DMS114 treated with DMSO at 0.1 percent for 48 hours (cell line): ENCODE data around the gene KIF6.

Experiments used
- DNase-seq: peaks from one replicate; lab custom pipeline; 2025; ENCODE audit not compliant: unreplicated experiment; lab: John Stamatoyannopoulos, UW

The KIF6 gene

DNA sequence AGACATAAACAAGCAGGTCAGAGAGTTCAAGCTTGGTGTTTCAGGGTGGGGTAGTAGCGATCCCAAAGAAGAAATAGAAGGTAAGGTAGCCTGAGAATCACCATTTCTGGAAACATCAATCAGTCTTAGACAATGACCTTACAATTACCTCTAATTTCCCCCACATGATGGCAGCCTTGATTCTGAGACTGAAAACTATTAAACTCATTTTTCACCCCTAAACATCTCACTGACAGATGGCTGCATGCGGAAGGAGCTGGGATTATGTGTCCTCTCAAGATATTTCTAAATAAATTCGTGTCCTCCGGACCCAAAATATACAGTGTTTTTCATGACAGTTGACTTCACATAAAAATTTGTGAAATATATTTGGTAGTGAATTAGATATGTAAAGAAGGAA is 61.0 kb downstream of the KIF6 start:
- no peak for DNase-seq

- no peak for DNase-seq
Measured at GRCh38 chr6:39657355-39658135, 67.7 kb downstream of the KIF6 start.

DNA sequence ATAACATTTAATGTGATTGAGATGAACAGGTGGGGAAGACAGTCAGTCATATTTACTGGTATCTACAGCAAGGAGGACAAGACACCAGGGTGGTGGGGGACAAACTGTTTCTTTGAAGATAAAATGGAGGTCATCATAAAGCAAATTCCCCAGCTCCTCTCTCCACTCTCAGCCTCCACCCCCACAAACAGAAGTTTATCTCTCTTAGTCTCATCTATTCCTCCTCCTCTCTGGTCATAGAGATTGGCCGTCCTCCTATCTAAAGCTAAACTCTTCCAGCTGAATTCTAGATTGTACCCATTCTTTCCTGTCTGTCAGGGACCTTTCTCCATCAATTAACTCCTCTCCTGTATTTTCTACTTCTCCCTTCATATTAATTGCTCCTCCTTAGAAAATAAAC is 71.1 kb downstream of the KIF6 start:
- no peak for DNase-seq

DNA sequence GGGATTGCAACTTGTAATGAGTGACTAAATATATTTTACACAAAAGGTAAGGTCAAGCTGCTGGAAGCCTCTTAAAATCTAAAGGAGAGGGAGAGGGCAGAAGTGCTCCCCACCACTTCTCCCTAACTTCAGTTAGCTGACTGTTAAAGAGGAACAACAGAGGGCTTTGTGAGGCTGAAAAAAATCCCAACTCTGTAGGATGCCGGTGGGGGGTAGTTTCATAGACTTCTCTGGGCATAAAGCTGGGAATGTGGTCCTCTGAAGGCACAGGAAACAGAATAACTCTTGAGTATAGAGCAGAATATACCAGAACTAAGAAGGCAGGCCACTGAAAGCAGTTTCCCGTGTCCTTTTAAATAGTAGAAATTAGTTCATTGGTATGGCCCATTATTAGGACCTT is 71.6 kb downstream of the KIF6 start:
- DNase-seq = no peak

GRCh38 chr6:39649996-39650395 is 75.2 kb downstream of the KIF6 start:
- no peak for DNase-seq

GRCh38 chr6:39646751-39647420 is 78.3 kb downstream of the KIF6 start:
- no peak for DNase-seq

- DNase-seq = no peak
Measured at GRCh38 chr6:39642270-39642669, 82.9 kb downstream of the KIF6 start.

DNA sequence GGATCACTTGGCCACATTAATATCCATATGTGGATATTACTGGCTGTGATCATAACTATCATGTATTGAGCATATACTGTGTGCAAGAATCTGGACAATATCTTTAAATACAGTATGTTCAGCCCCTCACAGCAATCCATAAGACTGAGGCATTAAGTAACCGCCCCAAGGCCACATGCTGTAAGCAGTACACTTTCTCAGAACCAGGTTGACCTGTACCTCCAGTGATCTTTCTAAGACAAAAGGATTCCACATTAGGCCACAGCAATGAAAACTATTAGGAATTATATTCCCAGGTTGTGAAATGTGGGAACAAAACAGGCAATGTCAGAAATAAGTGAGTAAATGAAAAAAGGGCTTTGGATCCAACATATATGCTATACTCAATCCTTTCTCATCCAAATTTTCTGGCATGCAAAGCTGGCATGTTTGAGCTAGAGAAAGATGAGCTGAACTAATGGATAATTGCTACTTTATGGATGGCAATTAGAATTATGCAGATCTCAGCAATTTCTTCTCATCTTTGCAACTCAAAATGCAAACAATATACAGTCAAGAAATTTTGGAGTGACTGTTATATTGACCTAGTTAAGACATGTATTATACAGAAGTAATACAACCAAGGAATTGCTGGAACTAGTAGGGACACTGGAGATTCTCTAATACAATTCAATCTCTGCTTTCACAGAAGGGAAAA is 86.9 kb downstream of the KIF6 start:
- DNase-seq = no peak

GRCh38 chr6:39634646-39635341 is 90.4 kb downstream of the KIF6 start:
- DNase-seq = no peak

DNA sequence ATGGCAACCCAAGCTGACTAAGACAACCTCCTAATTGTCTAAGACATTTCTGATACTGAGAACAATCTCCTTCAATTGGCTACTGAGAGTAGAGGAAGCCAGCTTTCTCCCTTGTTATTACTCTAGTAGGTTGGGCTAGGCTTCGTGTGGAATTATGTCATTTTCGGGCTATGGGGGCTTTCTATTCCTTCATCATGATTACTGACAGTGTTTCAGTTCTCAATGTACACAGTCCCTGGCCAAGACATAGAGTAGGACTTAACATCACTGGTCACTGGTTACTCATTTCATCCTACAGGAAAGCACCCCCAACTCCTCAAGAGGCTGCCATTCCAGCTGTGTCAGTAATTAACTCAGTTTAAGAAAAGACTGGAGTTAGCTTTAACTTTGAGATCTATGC is 100.0 kb downstream of the KIF6 start:
- DNase-seq = no peak

DNA sequence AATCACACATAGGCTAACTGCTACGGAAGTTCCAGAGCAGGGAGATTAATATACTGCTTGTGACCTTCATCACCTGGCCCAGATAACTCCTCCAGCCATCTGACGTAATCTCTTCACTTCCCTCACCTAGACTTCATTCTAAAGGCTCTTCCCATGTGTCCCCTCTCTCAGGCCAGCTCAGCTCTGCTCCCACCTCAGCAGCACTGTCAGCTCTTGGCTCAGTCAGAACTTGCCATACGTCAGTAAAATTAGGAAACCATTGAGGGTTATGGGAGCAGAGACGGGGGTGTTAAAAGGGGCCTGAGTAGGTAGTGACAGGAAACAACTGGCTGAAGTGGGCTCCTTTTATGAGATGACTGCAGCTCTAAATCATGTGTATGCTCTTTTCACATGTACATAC is 101.5 kb downstream of the KIF6 start:
- DNase-seq = no peak

- no peak for DNase-seq
Measured at GRCh38 chr6:39617520-39617919, 107.7 kb downstream of the KIF6 start.

DNA sequence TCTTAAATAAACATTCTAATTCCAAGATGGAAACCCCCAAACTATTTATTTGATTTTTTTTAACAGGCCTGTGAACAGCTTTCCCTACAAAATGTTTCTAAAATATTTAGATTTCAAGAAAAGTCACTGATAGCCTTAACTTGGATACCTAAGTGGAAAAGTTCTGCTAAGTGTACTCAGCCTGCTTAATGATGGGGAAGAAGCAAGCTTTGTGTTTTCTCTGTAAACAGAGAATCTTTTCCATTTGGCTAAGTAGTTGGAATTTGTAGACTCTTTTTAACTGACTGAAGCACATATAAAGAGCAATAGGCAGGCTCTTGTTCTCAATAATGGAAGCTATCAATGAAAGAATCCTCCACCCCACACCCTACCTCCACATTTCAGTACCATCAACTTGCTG is 108.2 kb downstream of the KIF6 start:
- no peak for DNase-seq

- no peak for DNase-seq
Measured at GRCh38 chr6:39615622-39616021, 109.6 kb downstream of the KIF6 start.

- no peak for DNase-seq
Measured at GRCh38 chr6:39614393-39614950, 110.7 kb downstream of the KIF6 start.

DNA sequence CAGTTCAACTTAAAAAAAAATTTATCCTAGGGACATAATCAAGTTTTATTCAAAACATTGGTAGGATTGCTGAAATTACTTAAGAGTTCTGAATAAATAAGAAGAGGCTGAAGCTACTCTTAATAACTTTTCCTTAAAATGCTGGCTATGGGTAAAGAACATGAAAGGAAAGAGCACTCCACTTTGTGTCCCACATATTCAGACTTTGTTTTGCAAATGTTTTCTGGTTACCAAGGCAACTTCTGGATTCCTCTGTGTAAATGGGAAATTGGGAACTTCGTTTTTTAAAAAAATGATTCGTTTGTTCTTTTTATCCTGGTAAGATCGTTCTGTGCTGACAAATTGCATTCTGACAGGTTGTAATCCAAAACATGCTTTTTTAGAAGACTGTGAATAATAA is 115.0 kb downstream of the KIF6 start:
- DNase-seq = no peak

DNA sequence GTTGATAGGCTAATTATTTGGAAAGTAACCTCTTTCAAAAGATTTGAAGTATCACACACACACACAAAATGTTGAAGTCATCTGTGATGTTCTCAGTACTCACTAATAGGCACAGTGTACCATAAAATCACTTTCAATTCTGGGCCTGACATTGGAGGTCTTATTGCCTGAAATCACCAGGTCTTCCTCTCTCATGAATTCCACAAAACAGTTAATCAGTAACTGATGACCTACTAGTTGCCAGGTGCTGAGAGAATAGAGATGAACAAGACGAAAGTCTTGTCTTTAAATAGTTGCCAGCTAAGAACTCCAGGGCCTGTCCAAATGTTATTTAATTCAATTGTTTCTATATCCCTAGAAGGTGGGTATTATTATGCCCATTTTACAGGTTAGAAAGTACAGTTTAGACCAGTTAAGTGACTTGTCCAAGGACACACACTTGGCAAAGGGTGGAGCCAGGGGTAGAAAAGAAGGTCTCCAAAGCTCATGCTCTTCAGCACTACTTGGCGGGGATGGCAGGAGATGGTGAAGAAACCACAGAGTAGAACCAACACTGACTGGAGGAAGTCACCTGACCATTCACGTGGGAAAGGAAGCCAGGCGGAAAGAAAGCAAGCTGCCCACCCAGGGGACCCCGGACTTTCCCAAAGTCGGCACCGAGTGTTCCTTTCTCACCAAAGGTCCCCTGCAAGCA is 116.4 kb downstream of the KIF6 start:
- no peak for DNase-seq

DNA sequence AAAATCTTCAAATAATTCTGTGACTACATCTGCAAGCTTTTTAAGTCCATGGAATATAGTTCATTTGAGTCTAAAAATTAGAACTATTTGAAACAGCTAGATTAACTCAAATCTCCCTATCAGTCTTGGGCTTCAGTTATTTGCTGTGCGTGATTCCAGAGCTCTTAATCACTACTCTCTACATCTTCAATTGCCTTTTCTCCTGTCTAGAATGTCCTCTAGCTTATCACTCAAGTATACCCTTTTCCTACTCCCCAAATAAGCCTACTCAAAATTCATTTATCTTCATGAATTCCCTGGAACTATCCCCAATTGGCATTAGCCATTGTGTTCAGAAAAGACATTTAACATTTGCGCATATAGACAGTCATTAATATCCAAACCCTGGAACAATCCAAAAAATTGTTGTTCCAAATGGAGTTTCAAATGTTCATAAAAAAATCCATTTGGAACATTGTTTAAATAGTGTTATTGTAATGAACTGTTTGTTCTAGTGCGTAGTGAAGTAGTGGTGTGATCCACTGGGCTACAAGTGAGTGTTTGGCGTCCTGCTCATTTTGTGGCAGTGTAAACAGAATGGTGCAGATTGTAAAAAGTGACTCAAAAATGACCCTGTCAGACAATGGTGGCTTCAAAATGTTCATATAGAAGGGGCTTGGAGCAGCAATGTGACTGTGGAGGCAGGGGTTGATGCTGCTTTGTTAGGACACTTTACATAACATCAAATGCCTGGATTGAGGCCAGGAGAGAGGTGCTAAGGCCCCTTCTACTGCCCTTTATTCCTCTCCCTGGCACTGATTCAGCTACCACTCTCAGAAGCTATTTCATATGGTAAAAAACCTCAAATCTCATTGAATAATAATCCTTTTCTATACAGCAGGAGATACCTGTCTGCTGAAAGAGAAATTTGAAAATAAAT is 122.3 kb downstream of the KIF6 start:
- no peak for DNase-seq

GRCh38 chr6:39599973-39600372 is 125.2 kb downstream of the KIF6 start:
- DNase-seq = no peak

DNA sequence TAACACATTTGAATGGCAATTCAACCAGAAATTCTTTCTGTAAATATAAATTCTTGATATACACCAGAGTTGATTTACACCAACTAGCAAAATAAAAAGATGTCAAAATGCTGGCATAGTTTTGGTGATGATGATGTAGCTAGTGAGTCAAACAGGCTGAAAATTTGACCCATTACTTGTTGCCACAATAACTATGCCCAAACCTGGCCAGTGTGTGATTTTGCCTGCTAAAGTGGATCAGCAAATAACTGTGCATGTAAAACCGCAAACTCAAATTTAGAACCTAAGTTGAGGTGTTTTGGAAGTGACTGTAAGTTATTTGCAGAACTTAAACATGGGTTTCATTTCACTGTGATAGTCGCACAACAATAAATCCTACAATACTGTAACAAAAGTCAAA is 125.9 kb downstream of the KIF6 start:
- no peak for DNase-seq
